Upper lobe of left lung (tissue), 4 donors: Measurements from ENCODE around the gene PLXNA2.

ENCODE experiments used
- CTCF ChIP-seq, 6 experiments: fragments of 450-650 bp in 4 of 6; fragments of 200-600 bp in 2 of 6; sonication (generic) in 2 of 6; IDR thresholded peaks; one replicate each; pipeline ENCODE4 v1.5.1; 2016 to 2019; ENCODE audit warnings: antibody characterized with exemption in 6 of 6
- EP300 ChIP-seq, 4 donors: sonication (generic); formaldehyde crosslinking; IDR thresholded peaks; one replicate each; pipeline ENCODE4 v1.5.1; 2017; ENCODE audit warnings: antibody characterized with exemption in 4 of 4, control low read depth in 2 of 4
- POLR2A ChIP-seq, 4 donors: fragments of 450-650 bp; IDR thresholded peaks; one replicate each; pipeline ENCODE4 v1.5.1; 2016 to 2017; ENCODE audit warnings: antibody characterized with exemption in 4 of 4, mild to moderate bottlenecking in 2 of 4

- TF ChIP-seq POLR2A (IDR thresholded peaks at IDR 0.05) (no peak), CTCF (IDR thresholded peaks at IDR 0.05) (no peak), EP300 (IDR thresholded peaks at IDR 0.05) (no peak)
Measured at GRCh38 chr1:207998691-207999090, 245.5 kb downstream of the PLXNA2 start.
